T-helper 22 cell (primary cell): ENCODE results near the gene ZNF214.
"Not testable (repeated sequence)": the region's sequence is repeated elsewhere in the genome, so short reads cannot be mapped to it uniquely, and the experiment has no call there.

Experiments
- DNase-seq: peaks from one replicate; pipeline ENCODE4 v3.0.0-alpha.2; 2020; ENCODE audit warnings: low read depth

Gene ZNF214

GRCh38 chr11:6988506-6988905 is 31.6 kb downstream of the ZNF214 start:
- DNase-seq: no peak

- no peak for DNase-seq
Observed at GRCh38 chr11:6986487-6986886, 33.7 kb downstream of the ZNF214 start.

- no peak for DNase-seq
Observed at GRCh38 chr11:6979365-6979764, 40.8 kb downstream of the ZNF214 start.

- DNase-seq: not testable (repeated sequence)
Observed at GRCh38 chr11:6969854-6970253, 50.3 kb downstream of the ZNF214 start.

- no peak for DNase-seq
Observed at GRCh38 chr11:6968816-6969215, 51.3 kb downstream of the ZNF214 start.

- DNase-seq: no peak
Observed at GRCh38 chr11:6962673-6963072, 57.5 kb downstream of the ZNF214 start.

GRCh38 chr11:6962141-6962540 is 58.0 kb downstream of the ZNF214 start:
- DNase-seq: no peak

- DNase-seq: not testable (repeated sequence)
Observed at GRCh38 chr11:6954248-6954647, 65.9 kb downstream of the ZNF214 start.
